Neural cell (in vitro differentiated cells): Measurements from ENCODE around the gene PHTF2. TPM values are rescaled to one million over a fixed set of nuclear protein-coding genes. Genes with fewer than 3 reads are reported as not detected.
"Not testable (repeated sequence)": the region's sequence is repeated elsewhere in the genome, so short reads cannot be mapped to it uniquely, and the experiment has no call there.

Source experiments
- H2AFZ ChIP-seq: fragments of 200-600, 300-800 bp; sonication (generic), shearing (Covaris generic); 2 replicates; pipeline ENCODE4 v1.6.0; 2014; ENCODE audit warnings: low read depth, mild to moderate bottlenecking, antibody characterized with exemption, low read length, moderate library complexity
- H3F3A ChIP-seq: fragments of 200-600 bp; shearing (Covaris generic); 2 replicates; pipeline ENCODE4 v1.6.1; 2016; ENCODE audit warnings: mild to moderate bottlenecking, moderate library complexity, mixed read lengths, antibody characterized with exemption, low read length; ENCODE audit not compliant: insufficient read depth, poor library complexity, severe bottlenecking
- H3K27ac ChIP-seq: fragments of 200-600, 300-800 bp; sonication (generic), shearing (Covaris generic); 2 replicates; pipeline ENCODE4 v1.5.1; 2014; ENCODE audit warnings: mild to moderate bottlenecking, low read length, moderate library complexity
- H3K27me3 ChIP-seq: fragments of 300-800, 200-600 bp; sonication (generic), shearing (Covaris generic); 2 replicates; pipeline ENCODE4 v1.6.0; 2014; ENCODE audit warnings: mild to moderate bottlenecking, low read depth, low read length, moderate library complexity; ENCODE audit not compliant: insufficient read depth
- H3K36me3 ChIP-seq: fragments of 300-800, 200-600 bp; sonication (generic), shearing (Covaris generic); 2 replicates; pipeline ENCODE4 v1.5.1; 2014; ENCODE audit warnings: mild to moderate bottlenecking, antibody characterized with exemption, low read length, moderate library complexity; ENCODE audit not compliant: insufficient read depth
- H3K4me2 ChIP-seq: fragments of 300-800, 200-600 bp; sonication (generic), shearing (Covaris generic); 2 replicates; pipeline ENCODE4 v1.6.0; 2014; ENCODE audit warnings: mild to moderate bottlenecking, low read length
- H3K4me3 ChIP-seq: fragments of 300-800, 200-600 bp; sonication (generic), shearing (Covaris generic); 2 replicates; pipeline ENCODE4 v1.5.1; 2014; ENCODE audit warnings: mild to moderate bottlenecking, low read length, moderate library complexity
- H3K79me2 ChIP-seq: fragments of 200-600 bp; shearing (Covaris generic); replicated peaks from 2 replicates; pipeline ENCODE4 v1.6.0; 2014; ENCODE audit warnings: mild to moderate bottlenecking, low read length, moderate library complexity; ENCODE audit not compliant: insufficient read depth
- H3K9ac ChIP-seq: fragments of 300-800, 200-600 bp; sonication (generic), shearing (Covaris generic); 2 replicates; pipeline ENCODE4 v1.6.1; 2016; ENCODE audit warnings: mild to moderate bottlenecking, low read length, mixed read lengths
- H3K9me2 ChIP-seq: fragments of 200-600 bp; shearing (Covaris generic); 2 replicates; pipeline ENCODE4 v1.6.1; 2016; ENCODE audit warnings: mild to moderate bottlenecking, low read length, mixed read lengths; ENCODE audit not compliant: insufficient read depth
- H3K9me3 ChIP-seq: fragments of 200-600, 300-800 bp; sonication (generic), shearing (Covaris generic); 2 replicates; pipeline ENCODE4 v1.6.1; 2016; ENCODE audit warnings: mild to moderate bottlenecking, mixed run types, low read length, moderate library complexity, mixed read lengths
- H4K20me1 ChIP-seq: fragments of 200-600 bp; shearing (Covaris generic); 2 replicates; pipeline ENCODE4 v1.6.1; 2016; ENCODE audit warnings: mild to moderate bottlenecking, mixed run types; ENCODE audit not compliant: insufficient read depth
- CTCF ChIP-seq: fragments of 450-650 bp; IDR thresholded peaks from 2 replicates; pipeline ENCODE4 v1.5.1; 2014; ENCODE audit warnings: antibody characterized with exemption, mild to moderate bottlenecking, moderate library complexity; ENCODE audit not compliant: poor library complexity, severe bottlenecking
- EP300 ChIP-seq: fragments of 450-650 bp; conservative IDR thresholded peaks from 2 replicates; pipeline ENCODE4 v1.6.1; 2014; ENCODE audit warnings: antibody characterized with exemption, mild to moderate bottlenecking, moderate library complexity; ENCODE audit not compliant: poor library complexity, severe bottlenecking
- EZH2 ChIP-seq: fragments of 200-600, 300-800 bp; shearing (Covaris generic), sonication (generic); IDR thresholded peaks from 2 replicates; pipeline ENCODE4 v1.6.1; 2014; ENCODE audit warnings: antibody characterized with exemption, low read length, borderline replicate concordance, mild to moderate bottlenecking; ENCODE audit not compliant: insufficient read depth, poor library complexity, severe bottlenecking
- MXI1 ChIP-seq: fragments of 450-650 bp; conservative IDR thresholded peaks from 2 replicates; pipeline ENCODE4 v1.6.1; 2014; ENCODE audit warnings: antibody characterized with exemption, mild to moderate bottlenecking; ENCODE audit not compliant: poor library complexity, severe bottlenecking
- POLR2AphosphoS5 ChIP-seq: IDR thresholded peaks from 2 replicates; pipeline ENCODE4 v1.6.1; 2012
- RAD21 ChIP-seq: fragments of 450-650 bp; conservative IDR thresholded peaks from 2 replicates; pipeline ENCODE4 v1.6.1; 2014; ENCODE audit warnings: antibody characterized with exemption, mild to moderate bottlenecking, moderate library complexity
- REST ChIP-seq: IDR thresholded peaks from 2 replicates; pipeline ENCODE4 v1.6.1; 2012; ENCODE audit warnings: borderline replicate concordance
- SMC3 ChIP-seq: fragments of 450-650 bp; conservative IDR thresholded peaks from 2 replicates; pipeline ENCODE4 v1.6.1; 2014; ENCODE audit warnings: antibody characterized with exemption, mild to moderate bottlenecking, moderate library complexity; ENCODE audit not compliant: poor library complexity
- TAF1 ChIP-seq: IDR thresholded peaks from 2 replicates; pipeline ENCODE4 v1.6.1; 2012; ENCODE audit warnings: low read depth
- polyA plus RNA-seq: library from polyadenylated mRNA; depleted of rRNA; stranded (reverse); fragments of >200 nt; gene quantifications from 2 replicates; pipeline ENCODE4 v1.2.3, GENCODE V29; 2014

Gene PHTF2
- polyA plus RNA-seq, 1 donor from 2014 or later, result 34.4 TPM

- not testable (repeated sequence) for H2AFZ ChIP-seq, H3K9me2 ChIP-seq, H3K9me3 ChIP-seq, H3K27ac ChIP-seq, H3K36me3 ChIP-seq, H4K20me1 ChIP-seq, H3K9ac ChIP-seq, H3K79me2 ChIP-seq, H3F3A ChIP-seq, H3K4me2 ChIP-seq, H3K27me3 ChIP-seq, H3K4me3 ChIP-seq
These were observed 75.1 kb downstream of the PHTF2 start for GRCh38 chr7:77873416-77874327.

DNA sequence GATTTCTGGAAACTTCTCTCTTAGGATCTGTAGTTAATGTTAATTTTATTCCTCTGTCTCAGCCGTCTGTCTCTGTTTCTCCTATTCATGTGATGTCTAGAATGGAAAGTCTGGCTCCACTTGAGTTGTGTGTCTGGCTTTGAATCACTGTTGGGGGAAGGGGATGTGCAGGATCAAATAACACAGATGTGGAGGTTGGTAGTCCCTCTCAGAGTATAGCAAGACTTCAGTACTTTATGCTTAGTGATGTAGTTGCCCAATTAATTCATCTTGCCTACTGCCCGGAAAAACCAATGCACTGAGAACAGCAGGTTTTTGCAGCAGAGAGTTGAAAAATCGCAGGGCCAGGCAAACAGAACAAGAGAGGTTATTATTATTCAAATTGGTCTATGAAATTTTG, 79.2 kb downstream of the PHTF2 start:
- TF ChIP-seq CTCF, result no peak
- TF ChIP-seq RAD21, result no peak
- no peak for TF ChIP-seq MXI1
- TF ChIP-seq POLR2AphosphoS5, result no peak
- TF ChIP-seq SMC3, result no peak
- no peak for TF ChIP-seq TAF1
- TF ChIP-seq EZH2, result no peak
- no peak for TF ChIP-seq REST
- TF ChIP-seq EP300, result no peak
- Histone ChIP-seq H3K9me2 (no peaks in the 10 kb centered on the region), H3K79me2 (no peaks in the 10 kb centered on the region), H3K9me3 (no peaks in the 10 kb centered on the region), H3K4me2 (no peak overlapping the region), H3F3A (no peaks in the 10 kb centered on the region), H3K9ac (no peak overlapping the region), H2AFZ (no peak overlapping the region), H3K4me3 (no peak overlapping the region), H3K36me3 (no peaks in the 10 kb centered on the region), H3K27me3 (no peaks in the 10 kb centered on the region), H3K27ac (no peak overlapping the region), H4K20me1 (no peaks in the 10 kb centered on the region)
